GM18505 (cell line): ENCODE data around the gene NAA11.
"Not testable (repeated sequence)": the region's sequence is repeated elsewhere in the genome, so short reads cannot be mapped to it uniquely, and the experiment has no call there.

Experiments used
- ATAC-seq: cut with Tn5 transposase; IDR thresholded peaks from one replicate; pipeline ENCODE4 v1.9.1; 2021; ENCODE audit not compliant: unreplicated experiment
- POLR2A ChIP-seq: IDR thresholded peaks from 4 replicates; pipeline ENCODE4 v1.6.1; 2011; ENCODE audit warnings: borderline replicate concordance; ENCODE audit not compliant: insufficient read depth, insufficient read length; ENCODE audit errors: extremely low read depth

The NAA11 gene

DNA sequence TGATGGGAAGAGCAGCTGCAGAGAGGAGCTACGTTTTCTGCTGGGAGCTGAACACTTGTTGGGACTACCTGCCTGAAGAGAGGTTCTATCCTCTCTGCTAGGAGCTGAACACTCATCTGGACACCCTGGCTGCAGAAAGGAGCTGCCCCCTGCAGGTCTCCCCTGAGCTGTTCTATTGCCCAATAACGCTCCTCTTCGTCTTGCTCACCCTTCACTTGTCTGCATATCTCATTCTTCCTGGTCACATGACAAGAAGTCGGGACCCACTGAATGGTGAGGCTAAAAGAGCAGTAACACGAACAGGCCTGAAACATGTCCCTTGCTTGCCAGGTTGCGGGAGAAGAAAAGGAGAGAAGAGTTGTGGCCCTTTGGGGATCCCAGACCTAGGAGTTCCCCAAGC is 27.8 kb downstream of the NAA11 start:
- no peak for ATAC-seq

DNA sequence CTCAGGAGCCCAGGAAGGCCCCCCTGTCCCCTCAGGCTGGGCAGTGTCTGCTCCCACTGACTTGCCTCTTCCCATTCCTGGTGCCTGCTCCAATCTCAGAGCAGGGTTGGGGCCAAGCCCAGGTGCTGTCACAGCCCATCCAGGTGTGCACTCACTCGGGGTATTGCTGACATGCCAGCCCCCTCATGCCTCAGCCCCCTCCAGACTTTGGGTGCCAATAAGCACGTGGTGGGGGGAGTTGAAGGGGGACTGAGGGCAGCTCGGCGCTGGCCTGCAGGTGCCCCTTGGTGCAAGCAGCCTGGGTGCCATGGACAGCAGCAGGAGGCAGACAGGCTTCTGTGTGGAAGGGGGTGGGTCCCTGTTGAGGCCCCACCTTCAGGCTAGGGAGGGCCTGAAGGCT is 28.4 kb downstream of the NAA11 start:
- TF ChIP-seq POLR2A = no peak
- ATAC-seq = no peak

More for the DNA sequence above, 27.8 kb downstream of the NAA11 start:
- TF ChIP-seq POLR2A = no peak

DNA sequence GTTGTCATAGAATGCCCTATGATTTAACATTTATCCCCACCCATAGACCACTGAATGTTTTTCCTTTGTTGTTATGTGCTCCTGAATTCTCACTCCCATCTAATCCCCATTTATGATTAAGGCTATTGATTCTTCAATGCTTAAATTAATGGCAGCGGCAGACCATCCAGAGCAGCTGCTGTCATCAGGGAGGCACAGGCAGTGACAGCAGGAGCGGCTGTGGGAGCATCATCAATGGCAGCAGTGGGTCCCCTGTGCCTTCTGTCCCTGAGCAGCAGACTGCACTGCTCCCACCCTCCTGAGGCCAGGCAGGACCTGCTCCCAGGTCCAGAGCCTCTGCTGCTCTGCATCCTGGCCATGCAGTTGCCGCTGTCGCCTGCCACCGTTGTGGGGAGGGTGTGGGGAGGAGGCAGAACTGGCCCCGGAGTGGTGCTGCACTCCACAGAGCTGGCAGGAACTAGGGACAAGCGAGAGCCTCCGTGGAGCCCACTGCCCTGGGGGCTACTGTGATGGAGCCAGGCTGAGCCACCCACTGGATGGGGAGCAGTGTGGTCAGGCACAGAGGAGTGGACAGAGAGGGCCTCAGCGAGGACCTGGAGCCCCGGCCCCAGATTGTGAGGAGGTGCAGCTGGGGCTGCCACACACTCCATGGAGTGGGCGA is 29.0 kb downstream of the NAA11 start:
- no peak for ATAC-seq

DNA sequence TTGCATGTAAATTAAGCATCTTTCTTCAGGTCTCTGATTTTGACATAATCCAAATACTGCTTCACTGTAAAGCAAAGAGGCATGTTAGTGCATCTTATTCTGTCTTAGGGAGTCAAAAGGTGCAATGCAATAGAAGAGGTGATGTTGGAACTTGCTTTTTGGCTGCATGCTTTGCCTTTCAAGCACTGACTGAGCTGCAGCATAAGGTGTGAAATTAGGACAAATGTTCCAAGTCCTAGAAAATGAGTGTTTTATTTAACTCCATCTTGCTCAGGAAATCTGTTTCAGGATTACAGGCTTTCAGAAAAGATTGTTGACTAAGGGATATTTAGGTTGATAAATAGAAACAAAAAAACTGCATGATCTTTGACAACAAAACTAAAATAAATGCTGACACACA is 30.8 kb downstream of the NAA11 start:
- TF ChIP-seq POLR2A = no peak

More for the DNA sequence above, 29.0 kb downstream of the NAA11 start:
- TF ChIP-seq POLR2A = no peak

DNA sequence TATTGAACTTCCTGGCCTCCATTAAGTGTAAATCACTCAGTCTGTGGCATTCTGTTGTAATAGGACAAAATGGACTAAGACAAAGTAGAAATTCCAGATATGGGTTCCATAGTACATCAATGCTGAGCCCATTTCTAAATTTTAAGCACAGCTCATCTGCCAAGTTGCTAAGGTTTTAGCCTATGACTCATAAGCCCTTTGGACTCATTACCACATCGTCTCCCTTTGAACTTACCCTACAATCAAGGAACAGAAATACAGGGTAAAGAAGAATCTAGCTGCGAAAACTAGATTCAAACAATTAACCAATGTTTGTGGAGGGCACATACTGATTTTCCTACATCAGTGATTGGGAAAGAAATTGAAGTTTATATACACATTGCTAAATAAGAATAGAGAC is 31.8 kb downstream of the NAA11 start:
- ATAC-seq = no peak
- no peak for TF ChIP-seq POLR2A

More for the DNA sequence above, 30.8 kb downstream of the NAA11 start:
- ATAC-seq = no peak

DNA sequence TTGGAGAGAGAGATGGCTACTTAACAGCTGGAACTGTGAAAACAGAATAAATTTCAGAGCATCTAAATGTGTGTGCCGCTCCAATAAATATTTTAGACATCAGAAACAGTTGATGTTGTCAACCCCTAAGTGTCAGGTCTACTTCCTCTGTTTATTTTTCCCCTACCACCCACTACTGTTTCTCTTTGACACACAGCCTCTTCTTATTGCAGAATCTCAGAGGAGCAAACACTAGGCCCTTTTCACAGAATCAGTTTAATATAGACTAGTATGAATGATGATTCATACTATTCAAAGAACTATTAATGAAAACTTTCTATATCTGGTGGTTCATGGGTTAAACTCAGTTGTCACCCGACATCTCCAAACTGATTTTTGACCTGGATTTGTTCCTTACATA is 33.9 kb downstream of the NAA11 start:
- ATAC-seq = no peak
- no peak for TF ChIP-seq POLR2A

DNA sequence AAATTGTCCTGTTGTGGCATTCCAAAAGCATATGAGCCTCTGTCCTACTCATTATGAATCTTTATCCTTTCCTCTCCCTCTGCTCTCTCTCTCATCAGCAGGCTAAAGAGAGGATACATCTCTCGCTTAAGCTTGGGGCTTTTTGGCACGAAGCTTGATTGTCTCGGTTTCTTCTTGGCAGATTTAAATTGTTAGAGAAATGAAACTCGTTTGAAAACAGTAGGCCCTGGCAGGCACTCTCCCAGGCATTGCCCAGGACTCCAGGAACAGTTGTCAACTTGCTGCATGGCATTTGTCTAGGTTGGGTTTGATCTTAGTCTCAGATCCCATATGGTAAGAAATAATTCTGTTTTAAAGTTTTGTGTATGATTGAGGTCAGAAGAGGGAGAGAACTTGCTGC is 35.5 kb downstream of the NAA11 start:
- no peak for ATAC-seq

DNA sequence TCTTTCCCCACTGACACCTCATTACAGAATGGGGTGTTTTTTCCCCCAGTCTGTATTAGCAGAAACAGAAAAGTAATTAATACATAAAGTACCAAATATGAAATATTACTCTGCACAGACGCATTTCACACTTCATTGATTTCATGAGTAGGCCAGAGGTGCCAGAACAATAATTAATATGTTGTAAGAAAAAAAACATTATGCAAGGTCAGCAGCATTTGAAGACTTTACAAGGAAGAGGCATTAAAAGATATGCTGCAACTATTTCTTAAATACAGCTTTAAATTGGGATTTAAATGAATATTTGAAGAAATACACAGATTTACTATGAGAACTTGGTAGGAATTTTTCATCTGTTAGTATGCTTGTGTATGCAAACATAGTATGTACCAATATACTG is 37.7 kb downstream of the NAA11 start:
- TF ChIP-seq POLR2A = no peak
- ATAC-seq = no peak

More for the DNA sequence above, 35.5 kb downstream of the NAA11 start:
- no peak for TF ChIP-seq POLR2A

DNA sequence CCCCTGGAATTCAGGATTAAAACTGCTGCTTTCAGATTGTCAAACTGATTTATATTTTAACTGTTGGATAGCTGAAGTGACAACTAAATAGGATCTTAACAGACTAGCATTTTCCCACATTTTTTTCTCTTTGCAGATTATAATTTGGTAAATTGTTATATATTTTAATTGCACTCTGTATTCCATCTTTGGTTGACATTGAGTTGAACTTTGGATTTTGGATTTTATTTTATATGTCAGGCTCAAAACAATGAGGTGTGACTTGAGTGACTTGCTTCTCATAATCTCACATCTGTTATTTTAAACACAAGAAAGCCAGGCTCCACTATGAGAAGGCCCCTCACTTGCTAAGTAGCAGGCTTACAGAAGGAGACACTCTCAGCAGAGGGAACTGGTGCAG is 38.1 kb downstream of the NAA11 start:
- ATAC-seq = no peak
- no peak for TF ChIP-seq POLR2A

DNA sequence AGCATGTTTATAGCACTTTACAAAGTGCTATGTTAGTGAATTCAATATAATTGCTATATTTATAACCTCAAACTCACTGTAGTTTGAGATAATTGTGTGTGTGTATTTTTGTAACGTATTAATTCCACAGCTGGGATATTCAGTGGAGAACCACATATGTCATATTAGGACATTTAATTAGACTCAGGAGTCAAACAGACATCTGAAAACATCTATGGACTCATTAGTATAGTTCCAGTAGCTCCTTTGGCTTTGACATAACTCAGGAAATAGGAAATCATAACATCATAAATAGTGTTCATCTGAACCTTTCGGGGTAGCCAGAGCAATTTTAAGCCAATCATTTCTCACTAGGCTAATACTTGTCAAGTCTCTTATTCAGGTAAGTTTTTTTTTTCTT is 38.8 kb downstream of the NAA11 start:
- no peak for TF ChIP-seq POLR2A
- no peak for ATAC-seq

DNA sequence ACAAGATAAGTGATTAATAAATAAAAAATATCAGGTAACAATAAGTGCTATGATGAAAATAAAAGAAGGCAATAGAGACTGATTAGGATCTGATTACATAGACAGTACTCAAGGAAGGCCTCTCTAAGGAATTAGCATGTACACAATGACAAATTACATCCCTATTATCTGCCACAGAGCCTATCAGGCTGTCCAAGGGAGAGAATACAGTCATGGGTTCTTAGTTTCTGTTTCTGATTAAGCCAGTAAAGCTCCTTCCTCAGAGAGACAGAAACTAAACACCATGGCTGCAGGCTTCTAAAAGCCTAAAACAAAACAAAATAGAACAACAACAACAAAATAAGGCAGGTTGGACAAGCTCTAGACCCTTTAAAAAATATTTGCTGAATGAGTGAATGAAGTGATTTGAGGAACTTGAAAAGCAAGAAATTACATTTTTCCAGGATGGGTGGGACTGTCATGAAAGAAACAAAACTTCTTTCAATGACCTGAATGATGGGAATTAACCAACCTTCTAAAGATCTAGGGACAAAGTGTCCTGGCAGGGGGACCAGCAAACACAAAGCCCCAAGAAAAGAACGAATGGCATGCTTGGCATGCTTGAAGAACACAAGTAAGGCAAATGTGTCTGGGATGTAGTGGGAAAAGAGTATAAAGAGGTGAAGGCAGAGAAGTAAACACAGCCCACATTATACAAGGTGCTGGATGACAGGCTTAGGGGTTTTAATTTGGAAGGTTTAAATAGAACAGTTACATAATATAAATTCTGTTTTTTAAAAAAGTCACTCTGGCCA is 44.1 kb downstream of the NAA11 start:
- no peak for ATAC-seq

DNA sequence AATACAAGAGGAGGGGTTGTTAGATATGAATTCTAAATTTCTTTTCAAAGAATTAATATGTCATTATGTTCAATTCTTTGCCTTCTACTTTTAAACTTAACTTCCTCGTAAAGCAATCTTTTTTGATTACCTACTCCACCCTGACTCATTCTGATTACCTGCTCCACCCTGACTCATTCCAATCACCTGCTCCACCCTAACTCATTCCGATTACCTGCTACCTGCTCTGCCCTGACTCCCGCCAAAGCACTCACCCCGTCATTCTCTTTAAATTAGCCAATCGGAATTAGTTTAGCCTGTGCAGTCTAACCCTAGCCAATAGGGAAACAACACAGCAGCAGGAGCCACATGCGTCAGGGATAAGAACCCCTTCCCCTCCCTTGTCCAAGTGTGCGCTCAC is 48.4 kb downstream of the NAA11 start:
- not testable (repeated sequence) for ATAC-seq

More for the DNA sequence above, 44.1 kb downstream of the NAA11 start:
- no peak for TF ChIP-seq POLR2A

DNA sequence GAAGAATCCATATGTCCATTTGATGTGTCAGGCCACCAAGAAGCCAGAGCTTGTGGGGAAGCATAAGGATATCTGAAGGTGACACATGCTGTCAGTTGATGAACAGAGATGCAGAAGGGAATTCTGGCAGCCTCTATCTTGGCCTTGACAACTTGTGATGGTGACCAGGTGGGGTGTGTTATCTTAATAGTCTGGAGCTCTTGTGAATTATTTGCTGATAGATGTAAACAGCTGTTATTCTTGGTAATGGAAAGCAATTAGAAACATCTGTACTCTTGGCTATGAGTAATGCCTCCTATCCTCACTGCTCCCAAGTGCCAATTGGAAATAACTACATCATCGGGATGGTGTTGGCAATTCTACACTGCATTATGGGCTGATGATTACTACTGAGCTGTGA is 51.9 kb downstream of the NAA11 start:
- no peak for TF ChIP-seq POLR2A
- ATAC-seq = no peak

DNA sequence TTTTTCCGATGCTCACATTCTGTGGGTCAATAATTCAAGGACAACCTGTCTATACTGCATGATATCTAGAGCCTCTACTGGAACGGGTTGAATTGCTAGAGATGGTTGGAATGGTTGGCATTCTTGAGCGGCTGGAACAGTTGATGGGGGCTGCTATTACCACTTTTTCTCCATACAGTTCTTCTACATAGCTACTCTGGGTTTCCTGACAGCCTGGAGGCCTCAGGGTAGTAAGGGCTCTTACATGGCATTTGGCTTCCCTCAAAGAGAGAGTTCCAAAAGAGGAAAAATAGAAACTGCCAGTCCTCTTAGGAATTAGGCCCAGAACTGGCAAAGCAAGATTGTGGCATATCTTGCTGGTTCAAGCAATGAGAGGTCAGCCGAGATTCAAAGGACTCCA is 53.1 kb downstream of the NAA11 start:
- no peak for ATAC-seq
- TF ChIP-seq POLR2A = no peak
